ENCODE data around the gene FNDC3B.

- TF ChIP-seq POLR2A (IDR thresholded peaks at IDR 0.05): no peak
- no peak for TF ChIP-seq CTCF (IDR thresholded peaks at IDR 0.05)
- TF ChIP-seq EP300 (IDR thresholded peaks at IDR 0.05): no peak
Measured at GRCh38 chr3:172051310-172051956, 12.1 kb downstream of the FNDC3B start.

Data from suprapubic skin (tissue), 3 donors.